ENCODE results near the gene POC1A.

Gene POC1A

DNA sequence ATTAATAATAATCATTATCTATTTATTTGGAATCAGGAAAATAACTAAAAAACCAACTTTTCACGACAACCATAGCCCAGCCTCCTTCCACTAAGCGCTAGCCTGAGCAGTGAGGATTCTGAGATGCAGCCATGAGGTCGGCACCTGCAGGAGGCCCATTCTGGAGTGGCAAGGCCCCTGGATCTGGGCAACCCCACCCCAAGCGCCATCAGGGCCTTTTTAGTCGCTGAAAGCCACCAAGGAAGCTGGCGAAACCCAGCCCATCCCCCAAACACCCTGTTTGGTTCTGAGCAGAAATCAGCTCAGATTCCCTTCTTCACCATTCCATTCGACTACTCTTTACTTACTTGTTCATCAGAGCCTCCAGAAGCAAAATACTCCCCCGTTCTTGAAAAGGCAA is 29.5 kb downstream of the POC1A start:
- H3K27me3 Mint-ChIP-seq: no peaks in the 10 kb centered on the region
- DNase-seq: no peak
- no peaks in the 10 kb centered on the region for H3K36me3 Mint-ChIP-seq (ENCODE audit: insufficient read depth)
- no peak overlapping the region for H3K27ac Mint-ChIP-seq
- H3K4me3 Mint-ChIP-seq: no peak overlapping the region
- no peak for ATAC-seq (replicated peaks)
- no peaks in the 10 kb centered on the region for H3K9me3 Mint-ChIP-seq
- H3K4me1 Mint-ChIP-seq (ENCODE audit: low read depth in 2 of 2): peaks cover 0 to 5% of the 10 kb centered on the region in 2 donors

DNA sequence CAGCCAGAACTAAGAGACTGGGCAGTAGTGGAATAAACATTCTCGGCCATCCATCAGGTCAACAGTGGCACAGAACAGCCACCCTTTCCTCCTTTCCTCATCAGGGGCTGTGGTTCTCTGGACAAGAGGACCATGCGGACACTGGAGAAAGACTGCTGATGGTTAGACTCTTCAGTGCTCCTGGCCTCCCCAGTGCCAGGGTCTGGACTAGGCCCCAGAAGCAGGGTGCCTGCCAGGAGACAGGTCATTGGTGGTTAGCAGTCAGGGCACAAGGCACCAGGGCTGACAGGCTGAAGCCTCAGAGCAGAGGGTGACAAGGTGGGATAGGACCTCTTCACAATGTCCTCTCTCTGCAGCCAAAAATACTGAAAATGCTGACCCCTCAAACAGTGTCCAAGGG is 30.1 kb downstream of the POC1A start:
- ATAC-seq (replicated peaks): no peak

DNA sequence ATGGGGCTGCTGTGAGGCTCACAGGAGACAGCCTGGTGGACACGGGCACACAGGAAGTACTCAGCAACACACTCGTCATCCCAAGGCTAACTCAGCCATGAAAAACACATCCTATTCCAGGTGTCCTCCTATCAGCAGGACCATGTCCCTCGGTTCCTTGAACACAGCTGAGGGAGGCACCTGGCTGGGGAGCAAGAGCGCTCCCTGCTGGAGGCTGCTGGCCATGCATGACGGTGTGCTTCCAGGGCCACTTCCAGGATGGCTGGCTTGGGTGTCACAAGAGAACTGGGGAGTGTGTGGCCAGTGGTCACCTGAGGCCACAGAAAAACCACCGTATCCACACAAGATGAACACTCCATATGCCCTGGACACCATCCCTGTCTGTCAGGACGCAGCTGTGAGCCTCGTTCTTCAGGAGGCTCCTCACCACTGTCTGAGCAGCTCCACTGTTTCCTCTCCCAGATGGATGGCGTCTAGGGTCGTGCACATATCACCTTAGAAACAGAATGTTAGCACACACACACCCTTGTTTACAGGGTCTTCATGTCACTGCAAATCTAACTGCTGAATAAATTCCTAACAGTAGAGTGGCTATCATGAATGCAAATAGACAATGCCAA is 31.0 kb downstream of the POC1A start:
- no peak overlapping the region for H3K4me3 Mint-ChIP-seq
- DNase-seq (peak; percentile 67 to 76 (median 74)), ATAC-seq (replicated peaks) (peak; percentile 91)
- H3K9me3 Mint-ChIP-seq: no peaks in the 10 kb centered on the region
- no peaks in the 10 kb centered on the region for H3K27me3 Mint-ChIP-seq
- H3K36me3 Mint-ChIP-seq (ENCODE audit: insufficient read depth): no peaks in the 10 kb centered on the region
- H3K27ac Mint-ChIP-seq: peak overlapping the region in 1 of 2 donors; percentile 20
- H3K4me1 Mint-ChIP-seq (ENCODE audit: low read depth in 2 of 2): peaks cover 0 to 5% of the 10 kb centered on the region in 2 donors

More for the DNA sequence above, 30.1 kb downstream of the POC1A start:
- Mint-ChIP-seq H3K9me3 (no peaks in the 10 kb centered on the region), H3K27me3 (no peaks in the 10 kb centered on the region), H3K4me1 (ENCODE audit: low read depth in 2 of 2) (peaks cover 0 to 5% of the 10 kb centered on the region in 2 donors), H3K36me3 (ENCODE audit: insufficient read depth) (no peaks in the 10 kb centered on the region), H3K27ac (no peak overlapping the region), H3K4me3 (no peak overlapping the region)
- DNase-seq: no peak

DNA sequence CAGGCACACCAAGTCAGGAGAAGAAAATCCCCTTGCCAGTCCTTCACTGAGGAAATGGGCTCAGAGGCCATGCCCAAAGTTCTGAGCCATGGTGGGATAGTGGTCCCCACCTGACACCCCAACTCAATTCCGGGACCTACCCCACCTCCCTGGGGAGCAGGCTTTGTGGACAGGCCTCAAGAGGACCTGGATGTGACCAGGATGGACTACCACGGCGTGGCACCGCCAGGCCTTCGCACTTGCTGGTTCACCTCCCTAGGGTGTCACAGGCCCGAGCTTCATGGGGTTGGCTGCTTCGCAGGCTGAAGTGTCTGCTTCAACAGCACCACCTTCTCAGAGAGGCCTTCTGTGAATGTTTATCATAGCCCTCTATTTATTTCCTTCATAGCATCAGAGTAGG is 31.7 kb downstream of the POC1A start:
- no peak for DNase-seq

DNA sequence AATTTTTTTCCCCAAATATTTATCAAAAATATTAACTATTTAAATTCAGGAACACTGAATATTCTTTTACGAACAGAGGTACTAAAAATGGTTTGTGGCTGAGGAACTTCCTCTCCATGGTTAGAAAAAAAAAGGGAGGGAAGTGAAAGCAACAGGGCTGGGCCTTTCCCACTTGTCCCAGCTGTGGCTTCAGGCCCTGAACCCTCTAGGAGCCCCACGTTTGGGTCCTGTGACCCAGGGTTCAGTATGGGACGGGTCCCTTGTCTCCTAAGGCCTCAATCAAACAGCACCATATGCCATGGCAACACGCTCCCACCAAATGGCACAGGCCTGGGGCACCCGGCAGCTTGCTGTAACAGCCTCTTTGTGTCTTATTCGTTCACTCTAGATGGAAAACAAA is 32.4 kb downstream of the POC1A start:
- H3K27me3 Mint-ChIP-seq: no peaks in the 10 kb centered on the region
- no peak for DNase-seq
- peaks cover 0 to 5% of the 10 kb centered on the region in 2 donors for H3K4me1 Mint-ChIP-seq (ENCODE audit: low read depth in 2 of 2)
- ATAC-seq (replicated peaks): no peak
- no peak overlapping the region for H3K4me3 Mint-ChIP-seq
- no peaks in the 10 kb centered on the region for H3K36me3 Mint-ChIP-seq (ENCODE audit: insufficient read depth)
- H3K9me3 Mint-ChIP-seq: no peaks in the 10 kb centered on the region
- H3K27ac Mint-ChIP-seq: no peak overlapping the region

More for the DNA sequence above, 31.7 kb downstream of the POC1A start:
- peaks cover 0 to 5% of the 10 kb centered on the region in 2 donors for H3K4me1 Mint-ChIP-seq (ENCODE audit: low read depth in 2 of 2)
- no peaks in the 10 kb centered on the region for H3K27me3 Mint-ChIP-seq
- H3K27ac Mint-ChIP-seq: peak overlapping the region in 1 of 2 donors; percentile 20
- H3K9me3 Mint-ChIP-seq: no peaks in the 10 kb centered on the region
- ATAC-seq (replicated peaks): no peak
- no peaks in the 10 kb centered on the region for H3K36me3 Mint-ChIP-seq (ENCODE audit: insufficient read depth)
- no peak overlapping the region for H3K4me3 Mint-ChIP-seq

DNA sequence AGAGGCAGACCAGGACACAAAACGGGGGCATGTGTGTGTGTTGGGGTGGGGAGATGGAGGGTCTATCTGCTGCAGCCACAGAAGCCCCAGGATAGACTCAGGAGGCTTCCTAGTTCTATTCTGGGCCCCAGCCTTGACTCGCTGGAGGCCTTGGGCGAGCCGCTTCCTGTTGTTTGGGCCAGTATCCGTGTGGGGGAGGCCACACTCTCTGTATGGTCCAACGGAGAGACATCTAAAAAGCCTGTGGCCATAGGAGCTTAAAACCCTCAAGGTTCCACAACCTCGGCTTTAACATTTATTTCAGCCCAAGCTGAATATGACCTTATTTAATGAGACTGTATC is 32.8 kb downstream of the POC1A start:
- H3K27ac Mint-ChIP-seq: peak overlapping the region in 1 of 2 donors; percentile 48

DNA sequence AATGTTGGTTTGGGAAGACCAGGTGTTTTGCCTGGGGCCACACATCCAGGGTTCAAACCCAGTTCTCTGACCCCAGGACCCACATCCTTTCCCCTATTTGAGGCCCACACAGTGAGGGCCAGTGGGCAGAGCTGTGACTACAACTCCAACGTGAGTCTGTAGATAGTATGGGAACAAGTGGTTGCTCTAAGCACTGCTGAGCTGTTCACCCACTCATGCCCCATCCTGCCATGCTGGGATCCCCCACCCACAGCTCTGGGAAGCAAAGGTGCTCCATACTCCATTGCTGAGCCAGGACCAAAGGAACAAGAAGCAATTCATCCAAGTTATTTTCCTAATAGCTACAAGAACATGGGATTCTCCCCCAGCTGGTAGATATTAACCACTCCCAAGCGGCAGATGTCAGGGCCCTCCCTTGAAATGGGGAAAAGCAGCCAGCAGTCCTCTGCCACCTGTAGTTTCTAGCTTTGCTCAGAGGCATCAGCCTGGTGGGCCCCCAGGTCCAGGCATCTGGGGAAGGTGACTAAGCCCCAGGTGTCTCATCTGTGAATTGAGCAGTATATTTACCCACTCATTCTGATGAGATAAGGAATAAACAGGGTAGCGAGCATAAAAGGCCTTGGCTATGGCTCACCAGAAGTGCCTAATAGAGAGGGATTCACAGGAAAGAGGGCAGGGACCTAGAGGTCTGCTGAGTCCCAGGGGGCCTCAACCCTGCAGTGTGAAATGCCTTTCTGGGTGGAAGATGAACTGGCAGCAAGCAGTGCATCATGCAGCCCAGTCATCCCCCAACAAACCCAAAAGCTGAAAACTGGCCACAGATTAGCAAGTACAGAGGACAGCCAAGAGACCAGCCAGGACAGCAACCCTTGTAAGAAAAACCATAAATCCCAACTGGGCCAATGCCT is 33.4 kb downstream of the POC1A start:
- Mint-ChIP-seq H3K9me3 (no peaks in the 10 kb centered on the region), H3K27ac (peak overlapping the region in 1 of 2 donors; percentile 48), H3K36me3 (ENCODE audit: insufficient read depth) (no peaks in the 10 kb centered on the region), H3K4me3 (no peak overlapping the region), H3K4me1 (ENCODE audit: low read depth in 2 of 2) (peaks cover 0 to 5% of the 10 kb centered on the region in 2 donors), H3K27me3 (no peaks in the 10 kb centered on the region)
- ATAC-seq (replicated peaks) (no peak), DNase-seq (no peak)

More for the DNA sequence above, 32.8 kb downstream of the POC1A start:
- Mint-ChIP-seq H3K4me1 (ENCODE audit: low read depth in 2 of 2) (peaks cover 0 to 5% of the 10 kb centered on the region in 2 donors), H3K9me3 (no peaks in the 10 kb centered on the region), H3K4me3 (no peak overlapping the region), H3K27me3 (no peaks in the 10 kb centered on the region), H3K36me3 (ENCODE audit: insufficient read depth) (no peaks in the 10 kb centered on the region)
- ATAC-seq (replicated peaks): no peak
- no peak for DNase-seq

DNA sequence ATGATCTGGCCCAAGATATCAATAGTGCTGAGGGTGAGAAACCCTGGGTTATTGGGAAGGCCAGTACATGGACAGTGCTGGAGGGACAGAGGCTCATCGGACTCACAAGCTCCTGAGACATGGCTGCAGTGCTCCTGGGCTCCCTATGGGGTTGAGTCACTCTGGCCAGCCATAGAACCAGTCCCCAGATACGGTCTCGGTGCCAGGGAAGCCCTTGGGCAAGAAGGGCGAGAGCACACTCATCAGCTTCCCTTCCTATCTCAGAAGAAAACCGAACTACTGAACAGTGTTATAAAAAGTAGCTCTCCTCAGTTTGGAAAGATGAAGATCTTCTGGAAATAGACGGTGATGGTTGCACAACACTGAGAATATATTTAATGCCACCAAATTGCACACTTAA is 34.4 kb downstream of the POC1A start:
- Mint-ChIP-seq H3K4me3 (no peak overlapping the region), H3K27me3 (no peaks in the 10 kb centered on the region), H3K4me1 (ENCODE audit: low read depth in 2 of 2) (peaks cover 0 to 5% of the 10 kb centered on the region in 2 donors), H3K9me3 (no peaks in the 10 kb centered on the region), H3K36me3 (ENCODE audit: insufficient read depth) (no peaks in the 10 kb centered on the region), H3K27ac (no peak overlapping the region)
- ATAC-seq (replicated peaks) (no peak), DNase-seq (no peak)

DNA sequence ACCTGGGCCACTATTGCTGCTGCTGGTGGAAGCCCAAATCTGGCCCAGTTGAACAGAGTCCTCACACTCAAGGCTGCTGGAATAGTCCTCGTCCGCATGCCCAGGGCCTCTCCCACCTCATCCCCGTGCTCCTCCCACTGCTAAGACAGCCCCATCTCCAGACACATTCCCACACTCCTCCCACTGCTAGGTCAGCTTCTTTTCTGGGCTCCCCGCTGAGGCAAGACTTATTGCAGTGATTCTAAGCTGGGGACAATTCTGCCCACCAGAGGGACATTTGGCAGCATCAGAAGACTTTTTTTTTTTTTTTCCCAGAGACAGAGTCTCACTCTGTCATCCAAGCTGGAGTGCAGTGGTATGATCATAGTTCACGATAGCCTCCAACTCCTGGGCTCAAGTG is 35.1 kb downstream of the POC1A start:
- Mint-ChIP-seq H3K36me3 (ENCODE audit: insufficient read depth) (no peaks in the 10 kb centered on the region), H3K27ac (peak overlapping the region in 1 of 2 donors; percentile 39)
- DNase-seq: no peak

DNA sequence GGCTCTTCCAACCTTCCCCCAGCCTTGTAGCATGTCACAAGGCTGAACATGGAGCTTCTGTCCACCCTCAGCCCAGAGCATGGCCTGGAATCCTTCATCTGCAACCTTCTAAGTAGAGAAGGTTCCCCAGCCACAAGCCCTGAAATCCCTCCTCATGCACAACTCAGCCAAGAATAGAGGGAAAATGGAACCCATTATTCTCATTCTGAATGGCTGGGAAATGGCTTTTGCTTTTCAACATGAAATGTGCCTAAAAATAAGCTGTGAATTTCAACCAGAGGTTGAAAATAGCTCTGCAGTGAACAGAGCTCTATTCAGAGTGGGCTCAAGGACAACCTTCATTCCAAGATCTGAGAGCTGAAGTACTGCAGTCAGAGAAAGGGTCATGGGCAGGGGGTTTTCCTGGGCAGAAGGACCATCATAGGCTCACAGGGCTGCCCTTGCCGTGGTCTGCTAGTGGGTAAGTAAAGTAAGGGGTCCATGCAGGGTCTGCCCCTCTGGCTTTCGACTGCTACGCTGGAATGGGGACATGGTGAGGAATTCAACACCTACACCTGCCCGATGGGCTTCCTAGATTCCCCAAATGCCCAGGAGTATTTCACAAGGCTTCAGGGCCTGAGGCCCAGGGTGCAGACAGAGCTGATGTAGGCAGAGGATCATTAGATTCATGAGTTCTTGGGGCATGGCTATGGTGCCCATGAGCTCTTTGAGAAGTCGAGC is 35.9 kb downstream of the POC1A start:
- DNase-seq (no peak), ATAC-seq (replicated peaks) (no peak)
- Mint-ChIP-seq H3K9me3 (no peaks in the 10 kb centered on the region), H3K27me3 (no peaks in the 10 kb centered on the region), H3K4me3 (no peak overlapping the region), H3K27ac (peak overlapping the region in 1 of 2 donors; percentile 38), H3K4me1 (ENCODE audit: low read depth in 2 of 2) (peaks cover 0 to 5% of the 10 kb centered on the region in 2 donors), H3K36me3 (ENCODE audit: insufficient read depth) (no peaks in the 10 kb centered on the region)

More for the DNA sequence above, 35.1 kb downstream of the POC1A start:
- Mint-ChIP-seq H3K9me3 (no peaks in the 10 kb centered on the region), H3K4me1 (ENCODE audit: low read depth in 2 of 2) (peaks cover 0 to 5% of the 10 kb centered on the region in 2 donors), H3K27me3 (no peaks in the 10 kb centered on the region), H3K4me3 (no peak overlapping the region)
- no peak for ATAC-seq (replicated peaks)

DNA sequence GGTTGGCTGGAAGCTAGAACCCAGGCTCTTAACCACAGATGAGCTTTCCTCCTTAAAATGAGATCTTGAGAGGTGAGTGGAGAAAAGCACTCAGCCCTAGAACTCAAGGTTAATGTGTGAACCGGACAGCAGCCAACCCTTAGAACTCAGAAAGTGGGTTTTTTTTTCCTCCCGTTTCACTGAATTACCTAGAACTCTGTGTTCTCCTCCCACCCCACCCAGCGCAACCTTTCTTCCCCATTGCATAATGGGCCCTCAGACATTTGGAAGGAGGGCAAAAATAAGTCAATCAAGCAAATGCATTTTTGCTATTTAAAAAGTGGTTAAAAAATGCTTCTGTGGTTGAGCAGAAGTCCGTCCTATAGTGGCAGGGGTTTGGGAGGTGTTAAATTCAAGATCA is 36.7 kb downstream of the POC1A start:
- ATAC-seq (replicated peaks): no peak
- no peak overlapping the region for H3K4me3 Mint-ChIP-seq
- no peaks in the 10 kb centered on the region for H3K9me3 Mint-ChIP-seq
- no peak for DNase-seq
- H3K27me3 Mint-ChIP-seq: no peaks in the 10 kb centered on the region
- H3K27ac Mint-ChIP-seq: no peak overlapping the region
- H3K36me3 Mint-ChIP-seq (ENCODE audit: insufficient read depth): no peaks in the 10 kb centered on the region
- peaks cover 0 to 5% of the 10 kb centered on the region in 2 donors for H3K4me1 Mint-ChIP-seq (ENCODE audit: low read depth in 2 of 2)

DNA sequence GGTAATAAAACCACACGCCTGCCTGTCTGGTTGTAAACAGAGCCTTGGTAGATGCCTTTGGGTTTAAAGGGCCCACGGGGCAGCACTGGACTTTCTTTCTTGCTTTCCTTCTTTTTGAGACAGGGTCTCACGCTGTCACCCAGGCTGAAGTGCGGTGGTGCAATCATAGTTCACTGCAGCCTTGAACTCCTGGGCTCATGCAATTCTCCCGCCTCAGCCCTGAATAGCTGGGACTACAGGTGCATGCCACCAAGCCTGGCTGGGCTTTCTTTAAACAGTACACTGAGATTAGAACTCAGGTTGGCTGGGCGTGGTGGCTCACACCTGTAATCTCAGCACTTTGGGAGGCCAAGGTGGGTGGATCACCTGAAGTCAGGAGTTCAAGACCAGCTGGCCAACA is 42.2 kb downstream of the POC1A start:
- H3K36me3 Mint-ChIP-seq (ENCODE audit: insufficient read depth): no peaks in the 10 kb centered on the region
- no peak overlapping the region for H3K4me3 Mint-ChIP-seq
- DNase-seq (no peak), ATAC-seq (replicated peaks) (no peak)
- H3K9me3 Mint-ChIP-seq: no peaks in the 10 kb centered on the region
- H3K27me3 Mint-ChIP-seq: no peaks in the 10 kb centered on the region
- peaks cover 0 to 4% of the 10 kb centered on the region in 2 donors for H3K4me1 Mint-ChIP-seq (ENCODE audit: low read depth in 2 of 2)
- no peak overlapping the region for H3K27ac Mint-ChIP-seq

DNA sequence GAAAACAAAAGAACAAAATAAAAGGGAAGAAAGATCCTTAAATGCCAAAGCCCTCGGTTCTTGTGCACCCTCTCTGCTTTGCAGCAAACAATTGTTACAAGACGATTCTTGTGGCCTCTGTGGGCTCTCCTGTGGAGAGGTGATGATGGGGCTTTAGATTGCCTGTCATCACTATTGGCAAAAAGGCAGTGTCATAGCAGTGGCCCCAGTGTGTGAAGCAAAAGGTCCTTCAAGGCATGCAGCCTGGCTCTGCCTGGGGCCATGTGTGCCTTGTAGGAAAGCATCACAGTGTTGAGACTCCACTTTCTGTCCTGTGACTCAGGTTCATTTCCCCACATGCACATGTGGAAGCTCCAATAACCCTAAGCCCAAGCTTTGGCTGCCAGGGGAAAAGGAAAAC is 43.7 kb downstream of the POC1A start:
- peaks cover 0 to 4% of the 10 kb centered on the region in 2 donors for H3K4me1 Mint-ChIP-seq (ENCODE audit: low read depth in 2 of 2)
- H3K27ac Mint-ChIP-seq: no peak overlapping the region
- ATAC-seq (replicated peaks) (no peak), DNase-seq (no peak)
- no peaks in the 10 kb centered on the region for H3K36me3 Mint-ChIP-seq (ENCODE audit: insufficient read depth)
- H3K27me3 Mint-ChIP-seq: no peaks in the 10 kb centered on the region
- H3K9me3 Mint-ChIP-seq: no peaks in the 10 kb centered on the region
- no peak overlapping the region for H3K4me3 Mint-ChIP-seq
